HepG2 (cell line): ENCODE measurements around the gene COPZ1. TPM values are rescaled to one million over a fixed set of nuclear protein-coding genes. Genes with fewer than 3 reads are reported as not detected.

Experiments
- ARID2 ChIP-seq: sonication (generic); formaldehyde crosslinking; IDR thresholded peaks from 2 replicates; pipeline ENCODE4 v1.8.1; 2022; ENCODE audit warnings: mild to moderate bottlenecking, missing genetic modification reagents, borderline replicate concordance
- CTCF ChIP-seq: sonication (generic); formaldehyde crosslinking; IDR thresholded peaks from 2 replicates; pipeline ENCODE4 v1.5.0; 2020; ENCODE audit warnings: mild to moderate bottlenecking, missing genetic modification reagents, moderate library complexity
- EEA1 ChIP-seq: sonication (generic); formaldehyde crosslinking; IDR thresholded peaks from 2 replicates; pipeline ENCODE4 v1.5.1; 2020; ENCODE audit warnings: mild to moderate bottlenecking, missing genetic modification reagents, borderline replicate concordance
- ESRRA ChIP-seq: sonication (generic); formaldehyde crosslinking; IDR thresholded peaks from 2 replicates; pipeline ENCODE4 v1.5.1; 2020; ENCODE audit warnings: mild to moderate bottlenecking, low read depth, missing genetic modification reagents
- ETS1 ChIP-seq: sonication (generic); formaldehyde crosslinking; IDR thresholded peaks from 2 replicates; pipeline ENCODE4 v1.4.0; 2020; ENCODE audit warnings: missing genetic modification reagents
- GABPA ChIP-seq, 2 experiments: IDR thresholded peaks; 2 replicates each; pipeline ENCODE4 v1.6.1; 2011 to 2016; ENCODE audit warnings: low read depth in 2 of 2, low read length in 1 of 2, missing biosample characterization in 1 of 2, missing genetic modification characterization in 1 of 2
- HHEX ChIP-seq: IDR thresholded peaks from 2 replicates; pipeline ENCODE4 v1.6.1; 2016; ENCODE audit warnings: control low read depth
- HMG20B ChIP-seq: conservative IDR thresholded peaks from 2 replicates; pipeline ENCODE4 v1.6.1; 2016; ENCODE audit warnings: missing genetic modification reagents, missing compliant biosample characterization
- HOXD1 ChIP-seq: sonication (generic); formaldehyde crosslinking; IDR thresholded peaks from 2 replicates; pipeline ENCODE4 v1.5.0; 2020; ENCODE audit warnings: missing genetic modification reagents
- KLF15 ChIP-seq: sonication (generic); formaldehyde crosslinking; IDR thresholded peaks from 2 replicates; pipeline ENCODE4 v1.8.1; 2023; ENCODE audit warnings: borderline replicate concordance, mild to moderate bottlenecking, inconsistent platforms, missing genetic modification reagents, mixed read lengths
- KMT2A ChIP-seq: sonication (generic); formaldehyde crosslinking; IDR thresholded peaks from 2 replicates; pipeline ENCODE4 v1.4.0; 2020; ENCODE audit warnings: missing genetic modification reagents
- MAFF ChIP-seq: IDR thresholded peaks from 2 replicates; pipeline ENCODE4 v1.6.1; 2011; ENCODE audit warnings: low read depth, low read length, improper control_type of control experiment
- MIER2 ChIP-seq: IDR thresholded peaks from 2 replicates; pipeline ENCODE4 v1.6.1; 2016; ENCODE audit warnings: missing biosample characterization, missing genetic modification reagents
- NFRKB ChIP-seq: fragments of 450-650 bp; IDR thresholded peaks from 2 replicates; pipeline ENCODE4 v1.6.1; 2017
- RBAK ChIP-seq: sonication (generic); formaldehyde crosslinking; IDR thresholded peaks from 2 replicates; pipeline ENCODE4 v1.5.1; 2020; ENCODE audit warnings: mild to moderate bottlenecking, missing genetic modification reagents
- SIX1 ChIP-seq: sonication (generic); formaldehyde crosslinking; IDR thresholded peaks from 2 replicates; pipeline ENCODE4 v1.4.0; 2020; ENCODE audit warnings: missing genetic modification reagents, borderline replicate concordance
- SMARCC2 ChIP-seq: fragments of 450-650 bp; IDR thresholded peaks from 2 replicates; pipeline ENCODE4 v1.6.1; 2017; ENCODE audit warnings: antibody characterized with exemption, mild to moderate bottlenecking
- SP140L ChIP-seq: sonication (generic); formaldehyde crosslinking; IDR thresholded peaks from 2 replicates; pipeline ENCODE4 v1.4.0; 2020; ENCODE audit warnings: missing genetic modification reagents, borderline replicate concordance
- SYNCRIP ChIP-seq: fragments of 200-400 bp; formaldehyde crosslinking; IDR thresholded peaks from 2 replicates; pipeline ENCODE4 v1.6.1; 2018; ENCODE audit warnings: mild to moderate bottlenecking, low read depth, low read length; ENCODE audit not compliant: insufficient read depth
- TFDP2 ChIP-seq: sonication (generic); formaldehyde crosslinking; IDR thresholded peaks from 2 replicates; pipeline ENCODE4 v1.4.0; 2020; ENCODE audit warnings: missing genetic modification reagents
- WIZ ChIP-seq: sonication (generic); formaldehyde crosslinking; IDR thresholded peaks from 2 replicates; pipeline ENCODE4 v1.5.1; 2020; ENCODE audit warnings: mild to moderate bottlenecking, missing genetic modification reagents
- ZNF670 ChIP-seq: sonication (generic); formaldehyde crosslinking; IDR thresholded peaks from 2 replicates; pipeline ENCODE4 v1.8.0; 2022; ENCODE audit warnings: mild to moderate bottlenecking, missing genetic modification reagents, borderline replicate concordance
- ZNF720 ChIP-seq: sonication (generic); formaldehyde crosslinking; IDR thresholded peaks from 2 replicates; pipeline ENCODE4 v1.4.0; 2020; ENCODE audit warnings: missing genetic modification reagents
- ZNF790 ChIP-seq: sonication (generic); formaldehyde crosslinking; IDR thresholded peaks from 2 replicates; pipeline ENCODE4 v1.8.0; 2022; ENCODE audit warnings: missing genetic modification reagents, mild to moderate bottlenecking, borderline replicate concordance
- ZXDC ChIP-seq: sonication (generic); formaldehyde crosslinking; IDR thresholded peaks from 2 replicates; pipeline ENCODE4 v1.5.0; 2020; ENCODE audit warnings: mild to moderate bottlenecking, missing genetic modification reagents
- polyA plus RNA-seq, 8 experiments: library from polyadenylated mRNA; depleted of rRNA in 3 of 8; stranded (reverse) in 7 of 8; unstranded in 1 of 8; fragments of >200 nt; fragmentation: Illumina TruSeq in 4 of 8; extraction: Trizol in 4 of 8; gene quantifications; 2 replicates each; pipeline versions ENCODE4 v1.2.1 to v1.2.3, GENCODE V29; 2011 to 2016; ENCODE audit warnings: low read depth in 4 of 8, missing spikeins in 1 of 8, mixed read lengths in 1 of 8; ENCODE audit not compliant: insufficient read depth in 1 of 8
- total RNA-seq, 5 experiments: library from RNA; depleted of rRNA; stranded (reverse); fragments of >200 nt; fragmentation: Illumina TruSeq; extraction: Trizol; gene quantifications; 2 replicates each; pipeline ENCODE4 v1.2.3, GENCODE V29; 2016; ENCODE audit warnings: low read depth in 1 of 5

The COPZ1 gene
- total and polyA plus RNA-seq, 2 of the 13 experiments (the other 11 are each of a cell fraction or from before 2014, with no cell fraction given) = 125 to 184 TPM

- TF ChIP-seq ZXDC (CRISPR knock-in tag) (no peak), SMARCC2 (no peak), EEA1 (CRISPR knock-in tag) (no peak; the same call in 1 of the 2 replicates), RBAK (CRISPR knock-in tag) (no peak), HOXD1 (CRISPR knock-in tag) (no peak; the same call in 1 of the 2 replicates), TFDP2 (CRISPR knock-in tag) (no peak), ZNF790 (CRISPR knock-in tag) (no peak), ETS1 (CRISPR knock-in tag) (no peak), SIX1 (CRISPR knock-in tag) (no peak), GABPA (IDR thresholded peaks at IDR 0.05; ENCODE audit: low read depth, low read length) (no peak), GABPA (CRISPR knock-in tag; IDR thresholded peaks at IDR 0.05; ENCODE audit: low read depth) (no peak), NFRKB (peak; percentile 93), MIER2 (CRISPR knock-in tag) (no peak), MAFF (no peak), HMG20B (CRISPR knock-in tag) (no peak), ESRRA (no peak), ARID2 (CRISPR knock-in tag) (no peak), HHEX (CRISPR knock-in tag) (no peak), ZNF670 (no peak), CTCF (peak; percentile 90), WIZ (CRISPR knock-in tag) (no peak), KLF15 (CRISPR knock-in tag) (no peak), SP140L (CRISPR knock-in tag) (no peak), ZNF720 (CRISPR knock-in tag) (no peak), KMT2A (CRISPR knock-in tag) (peak; percentile 67), SYNCRIP (no peak)
Measured at GRCh38 chr12:54324617-54325441, at the start of gene COPZ1 (continued).
